ENCODE data around the gene CDH18. TPM values are rescaled to one million over a fixed set of nuclear protein-coding genes. Genes with fewer than 3 reads are reported as not detected.

The CDH18 gene
- polyA plus RNA-seq, 1 donor from 2014 or later = 5.6 TPM

DNA sequence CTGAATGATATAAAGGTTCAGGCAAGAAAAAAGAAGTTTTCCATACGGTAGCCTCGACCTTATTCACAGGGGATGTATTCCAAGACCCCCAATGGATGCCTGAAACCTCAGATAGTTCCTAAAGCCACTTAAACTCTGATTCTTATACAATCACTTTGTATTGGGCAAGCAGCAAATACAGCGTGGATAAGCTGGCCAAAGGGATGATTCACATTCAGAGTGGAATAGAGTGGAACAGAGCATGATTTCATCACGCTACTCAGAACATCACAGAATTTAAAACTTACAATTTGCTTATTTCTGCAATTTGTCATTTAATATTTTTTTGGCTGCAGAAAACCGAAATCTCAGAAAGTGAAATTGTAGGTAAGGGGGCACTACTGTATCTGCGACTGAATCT lies 40.5 kb upstream of the CDH18 start:
- Histone ChIP-seq H3K4me3 (ENCODE audit: low read length) (no peak overlapping the region), H3K9ac (ENCODE audit: low read length) (no peak overlapping the region), H3K27ac (ENCODE audit: low read length) (no peak overlapping the region), H4K20me1 (ENCODE audit: insufficient read depth) (no peaks in the 10 kb centered on the region), H2AFZ (ENCODE audit: low read depth, low read length) (no peak overlapping the region), H3K36me3 (ENCODE audit: insufficient read depth, low read length) (no peaks in the 10 kb centered on the region), H3K9me2 (ENCODE audit: insufficient read depth, low read length) (no peaks in the 10 kb centered on the region), H3K9me3 (ENCODE audit: low read length) (no peaks in the 10 kb centered on the region), H3K79me2 (replicated peaks; ENCODE audit: insufficient read depth, low read length) (no peaks in the 10 kb centered on the region), H3F3A (ENCODE audit: insufficient read depth, low read length, poor library complexity, severe bottlenecking) (no peaks in the 10 kb centered on the region), H3K27me3 (ENCODE audit: insufficient read depth, low read depth, low read length) (no peaks in the 10 kb centered on the region), H3K4me2 (ENCODE audit: low read length) (no peak overlapping the region)
- TF ChIP-seq, protein P1, sequence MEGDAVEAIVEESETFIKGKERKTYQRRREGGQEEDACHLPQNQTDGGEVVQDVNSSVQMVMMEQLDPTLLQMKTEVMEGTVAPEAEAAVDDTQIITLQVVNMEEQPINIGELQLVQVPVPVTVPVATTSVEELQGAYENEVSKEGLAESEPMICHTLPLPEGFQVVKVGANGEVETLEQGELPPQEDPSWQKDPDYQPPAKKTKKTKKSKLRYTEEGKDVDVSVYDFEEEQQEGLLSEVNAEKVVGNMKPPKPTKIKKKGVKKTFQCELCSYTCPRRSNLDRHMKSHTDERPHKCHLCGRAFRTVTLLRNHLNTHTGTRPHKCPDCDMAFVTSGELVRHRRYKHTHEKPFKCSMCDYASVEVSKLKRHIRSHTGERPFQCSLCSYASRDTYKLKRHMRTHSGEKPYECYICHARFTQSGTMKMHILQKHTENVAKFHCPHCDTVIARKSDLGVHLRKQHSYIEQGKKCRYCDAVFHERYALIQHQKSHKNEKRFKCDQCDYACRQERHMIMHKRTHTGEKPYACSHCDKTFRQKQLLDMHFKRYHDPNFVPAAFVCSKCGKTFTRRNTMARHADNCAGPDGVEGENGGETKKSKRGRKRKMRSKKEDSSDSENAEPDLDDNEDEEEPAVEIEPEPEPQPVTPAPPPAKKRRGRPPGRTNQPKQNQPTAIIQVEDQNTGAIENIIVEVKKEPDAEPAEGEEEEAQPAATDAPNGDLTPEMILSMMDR (IDR thresholded peaks at IDR 0.05; ENCODE audit: poor library complexity, severe bottlenecking) = no peak
- TF ChIP-seq TAF1 (IDR thresholded peaks at IDR 0.05; ENCODE audit: low read depth) = no peak
- no peak for TF ChIP-seq EP300 (conservative IDR thresholded peaks at IDR 0.05; ENCODE audit: poor library complexity, severe bottlenecking)
- TF ChIP-seq SMC3 (conservative IDR thresholded peaks at IDR 0.05; ENCODE audit: poor library complexity) = no peak
- TF ChIP-seq EZH2 (IDR thresholded peaks at IDR 0.05; ENCODE audit: borderline replicate concordance, insufficient read depth, low read length, poor library complexity, severe bottlenecking) = no peak
- no peak for TF ChIP-seq RAD21 (conservative IDR thresholded peaks at IDR 0.05)
- TF ChIP-seq, protein P2, sequence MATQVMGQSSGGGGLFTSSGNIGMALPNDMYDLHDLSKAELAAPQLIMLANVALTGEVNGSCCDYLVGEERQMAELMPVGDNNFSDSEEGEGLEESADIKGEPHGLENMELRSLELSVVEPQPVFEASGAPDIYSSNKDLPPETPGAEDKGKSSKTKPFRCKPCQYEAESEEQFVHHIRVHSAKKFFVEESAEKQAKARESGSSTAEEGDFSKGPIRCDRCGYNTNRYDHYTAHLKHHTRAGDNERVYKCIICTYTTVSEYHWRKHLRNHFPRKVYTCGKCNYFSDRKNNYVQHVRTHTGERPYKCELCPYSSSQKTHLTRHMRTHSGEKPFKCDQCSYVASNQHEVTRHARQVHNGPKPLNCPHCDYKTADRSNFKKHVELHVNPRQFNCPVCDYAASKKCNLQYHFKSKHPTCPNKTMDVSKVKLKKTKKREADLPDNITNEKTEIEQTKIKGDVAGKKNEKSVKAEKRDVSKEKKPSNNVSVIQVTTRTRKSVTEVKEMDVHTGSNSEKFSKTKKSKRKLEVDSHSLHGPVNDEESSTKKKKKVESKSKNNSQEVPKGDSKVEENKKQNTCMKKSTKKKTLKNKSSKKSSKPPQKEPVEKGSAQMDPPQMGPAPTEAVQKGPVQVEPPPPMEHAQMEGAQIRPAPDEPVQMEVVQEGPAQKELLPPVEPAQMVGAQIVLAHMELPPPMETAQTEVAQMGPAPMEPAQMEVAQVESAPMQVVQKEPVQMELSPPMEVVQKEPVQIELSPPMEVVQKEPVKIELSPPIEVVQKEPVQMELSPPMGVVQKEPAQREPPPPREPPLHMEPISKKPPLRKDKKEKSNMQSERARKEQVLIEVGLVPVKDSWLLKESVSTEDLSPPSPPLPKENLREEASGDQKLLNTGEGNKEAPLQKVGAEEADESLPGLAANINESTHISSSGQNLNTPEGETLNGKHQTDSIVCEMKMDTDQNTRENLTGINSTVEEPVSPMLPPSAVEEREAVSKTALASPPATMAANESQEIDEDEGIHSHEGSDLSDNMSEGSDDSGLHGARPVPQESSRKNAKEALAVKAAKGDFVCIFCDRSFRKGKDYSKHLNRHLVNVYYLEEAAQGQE (IDR thresholded peaks at IDR 0.05; ENCODE audit: borderline replicate concordance) = no peak
- no peak for TF ChIP-seq POLR2AphosphoS5 (IDR thresholded peaks at IDR 0.05)
- TF ChIP-seq MXI1 (conservative IDR thresholded peaks at IDR 0.05; ENCODE audit: poor library complexity, severe bottlenecking) = no peak

DNA sequence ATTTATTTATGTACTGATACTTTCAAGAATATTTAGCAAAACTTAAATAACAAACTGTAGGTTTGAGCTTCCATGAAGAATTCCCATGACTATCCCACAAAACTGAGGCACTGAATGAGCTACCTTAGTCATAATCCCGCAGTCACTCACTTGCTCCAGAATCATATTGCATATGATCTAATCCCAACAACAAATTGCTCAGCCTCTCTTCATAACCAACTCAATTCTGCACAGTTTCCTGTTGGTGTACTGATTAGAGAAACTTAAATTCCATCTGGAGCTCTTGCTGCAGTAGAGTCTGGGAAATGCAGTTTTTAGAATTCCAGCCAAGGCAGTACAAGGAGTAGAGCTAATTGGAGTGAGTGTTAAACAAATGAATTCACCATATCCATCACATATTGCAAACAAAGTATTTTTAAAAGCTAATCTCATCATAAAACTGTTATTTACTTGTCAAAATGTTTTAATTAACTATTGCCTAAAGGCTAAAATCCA lies 35.7 kb upstream of the CDH18 start:
- Histone ChIP-seq H3K27me3 (ENCODE audit: insufficient read depth, low read depth, low read length) (no peaks in the 10 kb centered on the region), H3K9me2 (ENCODE audit: insufficient read depth, low read length) (no peaks in the 10 kb centered on the region), H3K4me3 (ENCODE audit: low read length) (no peak overlapping the region), H3K27ac (ENCODE audit: low read length) (no peak overlapping the region), H3K4me2 (ENCODE audit: low read length) (no peak overlapping the region), H3K36me3 (ENCODE audit: insufficient read depth, low read length) (no peaks in the 10 kb centered on the region), H2AFZ (ENCODE audit: low read depth, low read length) (no peak overlapping the region), H3K79me2 (replicated peaks; ENCODE audit: insufficient read depth, low read length) (no peaks in the 10 kb centered on the region), H3F3A (ENCODE audit: insufficient read depth, low read length, poor library complexity, severe bottlenecking) (no peaks in the 10 kb centered on the region), H3K9me3 (ENCODE audit: low read length) (no peaks in the 10 kb centered on the region), H3K9ac (ENCODE audit: low read length) (no peak overlapping the region), H4K20me1 (ENCODE audit: insufficient read depth) (no peaks in the 10 kb centered on the region)
- TF ChIP-seq MXI1 (conservative IDR thresholded peaks at IDR 0.05; ENCODE audit: poor library complexity, severe bottlenecking) = no peak

DNA sequence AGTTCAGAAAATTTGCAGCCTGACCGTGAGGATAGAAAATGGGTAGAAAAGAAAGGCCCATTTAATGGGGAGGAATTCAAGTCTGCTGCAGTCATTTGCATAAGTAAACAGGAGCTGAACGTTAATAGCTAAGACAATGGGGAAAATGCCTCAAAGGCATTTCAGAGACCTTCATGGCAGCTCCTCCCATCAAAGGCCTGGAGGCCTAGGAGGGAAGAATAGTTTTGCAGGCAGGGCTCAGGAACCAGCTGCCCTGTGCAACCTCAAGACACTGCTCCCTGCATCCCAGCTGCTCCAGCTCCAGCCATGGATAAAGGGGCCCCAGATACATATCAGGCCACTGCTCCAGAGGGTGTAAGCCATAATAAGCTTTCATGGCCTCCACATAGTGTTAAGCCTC lies 32.2 kb upstream of the CDH18 start:
- H4K20me1 ChIP-seq (ENCODE audit: insufficient read depth) = no peaks in the 10 kb centered on the region
- H3K4me3 ChIP-seq (ENCODE audit: low read length) = no peak overlapping the region
- H3K9me3 ChIP-seq (ENCODE audit: low read length) = no peaks in the 10 kb centered on the region
- no peaks in the 10 kb centered on the region for H3K9me2 ChIP-seq (ENCODE audit: insufficient read depth, low read length)
- no peak overlapping the region for H3K4me2 ChIP-seq (ENCODE audit: low read length)
- H3K79me2 ChIP-seq (replicated peaks; ENCODE audit: insufficient read depth, low read length) = no peaks in the 10 kb centered on the region
- no peaks in the 10 kb centered on the region for H3K27me3 ChIP-seq (ENCODE audit: insufficient read depth, low read depth, low read length)
- no peaks in the 10 kb centered on the region for H3F3A ChIP-seq (ENCODE audit: insufficient read depth, low read length, poor library complexity, severe bottlenecking)
- H3K36me3 ChIP-seq (ENCODE audit: insufficient read depth, low read length) = no peaks in the 10 kb centered on the region
- TF ChIP-seq, protein P2 (IDR thresholded peaks at IDR 0.05; ENCODE audit: borderline replicate concordance) = no peak
- TF ChIP-seq EP300 (conservative IDR thresholded peaks at IDR 0.05; ENCODE audit: poor library complexity, severe bottlenecking) = no peak
- no peak for TF ChIP-seq MXI1 (conservative IDR thresholded peaks at IDR 0.05; ENCODE audit: poor library complexity, severe bottlenecking)
- TF ChIP-seq RAD21 (conservative IDR thresholded peaks at IDR 0.05) = no peak
- TF ChIP-seq, protein P1 (IDR thresholded peaks at IDR 0.05; ENCODE audit: poor library complexity, severe bottlenecking) = no peak
- no peak for TF ChIP-seq SMC3 (conservative IDR thresholded peaks at IDR 0.05; ENCODE audit: poor library complexity)
- no peak overlapping the region for H3K27ac ChIP-seq (ENCODE audit: low read length)
- H2AFZ ChIP-seq (ENCODE audit: low read depth, low read length) = no peak overlapping the region
- no peak overlapping the region for H3K9ac ChIP-seq (ENCODE audit: low read length)

Measured in neural cell (in vitro differentiated cells).